Measurements from ENCODE around the gene SH3RF3.

SH3RF3 gene

GRCh38 chr2:109423556-109424359 lies 294.8 kb downstream of the SH3RF3 start:
- DNase-seq: no peak

DNA sequence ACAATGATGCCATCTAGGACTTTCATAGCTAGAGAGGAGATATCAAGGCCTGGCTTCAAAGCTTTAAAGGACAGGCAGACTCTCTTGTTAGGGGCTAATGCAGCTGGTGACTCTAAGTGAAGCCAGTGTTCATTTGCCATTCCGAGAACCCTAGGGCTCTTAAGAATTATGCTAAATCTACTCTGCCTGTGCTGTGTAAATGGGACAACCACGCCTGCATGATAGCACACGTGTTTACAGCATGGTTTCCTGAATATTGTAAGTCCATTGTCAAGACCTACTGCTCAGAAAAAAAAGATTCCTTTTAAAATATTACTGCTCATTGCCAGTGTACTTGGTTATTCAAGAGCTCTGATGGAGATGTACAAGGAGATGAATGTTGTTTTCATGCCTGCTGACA lies 296.4 kb downstream of the SH3RF3 start:
- no peak for DNase-seq

DNA sequence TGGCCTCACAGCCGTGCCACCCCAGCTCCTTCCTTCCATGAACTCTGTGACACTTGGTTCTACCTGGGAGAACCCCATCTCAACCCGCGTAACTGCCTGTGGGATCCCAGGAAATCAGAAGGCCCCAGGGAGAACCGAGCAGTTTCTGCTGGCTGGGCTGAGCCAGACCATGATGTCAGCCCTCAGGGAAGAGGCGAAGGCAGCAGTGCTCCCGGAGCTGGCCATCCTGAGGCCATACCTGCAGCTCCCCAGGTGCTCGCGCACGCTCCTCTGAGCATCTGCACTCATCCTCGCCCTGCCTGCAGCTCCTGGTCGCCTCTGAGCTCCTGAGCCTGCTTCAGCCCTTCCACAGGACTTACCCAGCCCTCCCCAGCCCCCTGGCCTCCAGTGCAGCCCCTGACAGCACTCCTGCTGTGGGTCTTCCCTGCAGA lies 298.7 kb downstream of the SH3RF3 start:
- DNase-seq: no peak

DNA sequence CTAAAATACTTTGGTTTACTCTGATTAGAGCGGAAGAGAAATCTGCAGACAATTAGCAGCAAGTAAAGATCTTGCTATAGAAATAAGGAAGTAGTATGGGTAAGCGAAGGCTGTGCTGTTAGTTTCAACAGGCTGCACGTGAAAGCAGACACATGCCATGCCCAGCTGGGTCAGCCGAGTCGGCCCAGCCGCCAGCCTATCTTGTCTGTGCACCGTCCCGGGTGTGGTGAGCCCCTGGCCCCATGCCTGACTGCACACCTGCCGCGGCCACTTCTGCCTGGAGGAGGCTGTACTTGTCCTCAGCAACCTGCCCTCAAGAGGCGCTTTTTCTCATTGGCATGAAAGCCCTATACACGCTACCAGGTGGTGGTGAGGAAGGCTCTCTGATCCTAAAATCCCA lies 299.3 kb downstream of the SH3RF3 start:
- DNase-seq: no peak

DNA sequence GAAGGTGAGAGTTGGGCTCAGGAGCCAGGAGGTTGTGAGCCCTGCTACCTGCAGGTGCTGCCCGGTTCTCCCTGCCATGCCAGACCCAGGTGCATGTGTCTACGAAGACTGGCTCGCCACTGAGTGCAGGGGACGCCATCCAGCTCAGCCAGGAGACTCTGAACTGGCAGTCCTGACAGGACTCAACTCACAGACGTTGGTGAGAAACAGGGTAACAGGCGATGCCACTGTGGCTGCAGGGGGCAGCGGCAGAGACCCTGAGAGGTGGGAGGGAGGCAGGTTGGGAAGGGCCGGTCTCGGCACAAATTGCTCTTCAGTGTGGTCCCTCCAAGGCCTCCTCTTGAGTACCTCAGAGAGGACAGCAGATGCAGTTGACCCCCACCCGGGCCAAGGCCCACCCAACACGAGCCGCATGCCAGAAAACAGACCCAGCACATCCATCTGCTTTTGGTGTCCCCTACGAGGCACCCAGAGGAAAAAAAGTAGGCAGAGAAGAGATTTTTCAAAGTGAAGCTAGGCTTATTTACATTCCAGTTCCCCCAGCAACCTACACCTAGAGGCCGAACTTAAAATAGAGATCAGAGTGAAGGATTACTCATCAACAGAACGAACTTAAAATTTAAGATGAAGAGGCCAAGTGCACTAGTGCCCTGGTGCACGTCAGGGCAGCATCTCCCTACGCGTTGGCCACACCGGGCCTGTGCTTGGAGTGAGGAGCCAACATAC lies 300.0 kb downstream of the SH3RF3 start:
- DNase-seq: no peak

GRCh38 chr2:109429567-109430328 lies 300.7 kb downstream of the SH3RF3 start:
- no peak for DNase-seq

- no peak for DNase-seq
Measured at GRCh38 chr2:109430329-109430636, 301.3 kb downstream of the SH3RF3 start.

- DNase-seq: no peak
Measured at GRCh38 chr2:109432421-109432820, 303.4 kb downstream of the SH3RF3 start.

GRCh38 chr2:109433486-109433885 lies 304.5 kb downstream of the SH3RF3 start:
- DNase-seq: no peak

DNA sequence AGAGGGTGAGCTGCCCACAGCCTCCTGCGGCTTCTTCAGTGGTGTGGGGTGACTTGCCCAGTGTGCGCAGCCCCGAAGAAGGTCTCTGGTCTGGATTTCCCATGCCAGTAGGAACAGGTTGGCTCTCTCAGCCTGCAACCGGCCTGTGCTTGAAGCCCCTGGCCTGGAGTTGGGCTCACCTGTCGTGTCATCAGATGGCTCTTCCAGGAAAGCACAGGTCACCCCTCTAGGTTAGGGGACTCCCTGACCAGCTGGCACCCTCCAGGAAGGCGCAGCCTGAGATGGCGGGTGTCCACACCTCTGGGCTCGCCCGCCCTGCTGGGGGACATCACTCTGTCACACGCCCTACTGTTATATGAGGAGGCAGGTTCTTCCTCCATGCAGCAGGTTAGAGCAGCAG lies 304.9 kb downstream of the SH3RF3 start:
- DNase-seq: no peak

DNA sequence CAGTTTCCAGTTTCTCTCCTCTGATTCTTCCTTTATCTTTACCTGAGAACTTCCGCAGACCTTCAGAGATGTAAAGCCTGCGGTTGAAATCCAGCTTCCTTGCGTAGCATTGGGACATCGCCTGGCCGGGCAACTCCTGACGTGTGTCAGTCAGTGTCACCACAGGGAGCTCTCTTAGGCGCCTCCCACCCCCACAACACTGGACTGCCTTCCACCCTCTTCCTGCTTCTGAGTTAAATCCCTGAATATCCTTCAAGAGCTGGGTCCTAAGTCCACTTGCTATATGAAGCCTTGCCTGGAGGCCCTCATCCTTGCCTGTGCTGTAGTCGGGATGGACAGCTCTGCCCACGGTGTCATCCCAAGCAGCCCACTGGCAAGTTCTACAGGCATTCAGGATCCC lies 305.3 kb downstream of the SH3RF3 start:
- no peak for DNase-seq

- no peak for DNase-seq
Measured at GRCh38 chr2:109435066-109435690, 306.2 kb downstream of the SH3RF3 start.

DNA sequence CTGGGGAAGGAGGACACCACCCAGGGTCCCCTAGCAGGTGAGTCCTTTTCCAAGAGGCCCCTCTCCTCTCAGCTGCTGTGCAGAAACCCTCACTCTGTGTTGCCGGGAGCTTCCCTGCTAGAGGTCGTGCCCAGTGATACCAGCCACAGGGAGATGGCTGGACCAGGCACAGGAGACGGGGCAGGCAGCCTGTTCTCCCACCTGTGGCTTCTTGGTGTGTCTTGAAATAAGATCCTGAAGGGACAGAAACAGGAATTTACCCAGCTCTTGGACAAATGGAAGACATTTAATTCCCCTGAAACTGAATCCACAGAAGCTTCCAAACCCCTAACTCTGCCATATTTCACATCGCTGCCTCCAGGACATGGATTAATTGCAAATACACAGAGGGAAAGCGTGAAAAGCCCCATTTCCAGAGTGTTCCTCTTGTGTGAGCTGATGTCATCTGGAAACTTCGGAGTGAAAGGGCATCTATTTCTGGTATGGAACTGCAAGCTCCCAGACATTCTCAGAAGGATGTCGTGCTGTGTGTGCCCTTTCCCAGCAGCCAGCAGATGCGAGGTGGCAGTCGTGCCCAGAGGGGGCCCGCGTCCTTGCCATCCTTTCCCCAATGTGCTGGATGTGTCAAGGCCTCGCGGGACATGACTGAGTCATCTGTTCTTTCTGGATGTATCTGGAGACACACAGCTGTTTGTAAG lies 307.0 kb downstream of the SH3RF3 start:
- no peak for DNase-seq

DNA sequence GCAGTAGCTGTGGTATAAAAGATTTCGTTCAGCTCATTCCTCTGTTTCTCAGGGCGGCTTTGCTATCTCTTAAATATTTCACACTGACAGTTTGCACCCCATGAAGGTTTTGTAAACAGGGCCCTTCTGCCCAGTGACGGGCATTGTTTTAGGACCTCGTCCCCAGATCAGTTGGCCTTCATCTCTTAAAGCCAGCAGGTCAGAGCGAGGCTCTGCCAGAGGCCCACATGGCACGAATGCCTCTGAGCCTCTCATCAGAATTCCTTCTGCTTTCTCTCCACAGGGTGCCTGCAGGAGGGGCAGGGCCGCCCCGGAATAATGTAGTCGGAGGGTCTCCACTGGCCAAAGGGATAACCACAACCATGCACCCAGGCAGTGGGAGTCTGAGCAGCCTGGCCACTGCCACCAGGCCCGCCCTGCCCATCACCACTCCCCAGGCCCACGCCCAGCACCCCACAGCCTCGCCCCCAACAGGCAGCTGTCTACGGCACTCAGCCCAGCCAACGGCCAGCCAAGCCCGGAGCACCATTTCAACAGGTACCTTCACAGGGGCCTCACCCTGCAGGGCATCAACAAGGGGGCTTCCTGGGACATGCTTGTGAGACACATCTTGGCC lies 307.7 kb downstream of the SH3RF3 start:
- no peak for DNase-seq

- DNase-seq: no peak
Measured at GRCh38 chr2:109437325-109438090, 308.5 kb downstream of the SH3RF3 start.

GRCh38 chr2:109438146-109438545 lies 309.1 kb downstream of the SH3RF3 start:
- no peak for DNase-seq

GRCh38 chr2:109438773-109439389 lies 309.9 kb downstream of the SH3RF3 start:
- DNase-seq: no peak

- no peak for DNase-seq
Measured at GRCh38 chr2:109439390-109439786, 310.4 kb downstream of the SH3RF3 start.

GRCh38 chr2:109439986-109440385 lies 311.0 kb downstream of the SH3RF3 start:
- DNase-seq: no peak

DNA sequence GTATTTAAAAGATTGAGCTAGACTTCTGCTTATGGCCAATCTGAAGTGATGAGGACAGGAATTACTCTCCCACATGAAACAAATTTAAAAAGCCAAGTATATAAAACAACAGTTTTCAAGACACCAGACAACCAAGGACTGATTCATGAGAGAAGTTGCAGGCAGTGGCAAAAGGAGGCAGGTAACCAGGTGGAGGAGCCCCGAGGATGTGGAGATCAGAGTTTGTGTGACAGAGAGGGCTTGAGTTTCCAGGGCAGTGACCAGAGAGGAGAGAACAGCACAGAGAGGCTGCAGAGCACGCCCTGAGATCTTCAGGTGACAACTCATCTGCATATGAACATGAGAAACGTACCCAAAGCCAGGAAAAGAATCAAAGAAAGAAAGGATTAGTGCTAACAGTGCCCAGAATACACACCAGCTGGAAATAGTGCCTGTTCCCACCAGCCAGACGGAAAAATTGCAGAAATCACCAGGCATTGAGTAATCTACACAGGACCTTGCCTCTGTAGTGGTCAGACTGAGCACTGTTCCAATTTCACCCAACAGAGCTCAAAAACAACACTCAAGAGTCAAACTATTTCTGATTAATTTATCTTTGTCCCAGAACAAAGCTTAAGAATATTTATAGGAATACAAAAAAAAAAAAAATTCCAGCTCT lies 311.6 kb downstream of the SH3RF3 start:
- DNase-seq: no peak

Measured in stimulated activated CD4-positive, alpha-beta T cell treated with anti-CD3 and anti-CD28 coated beads, Interleukin-2, amount 100 ng/mL, for 48 hours (primary cell).